OCI-LY7 (cell line): ENCODE results near the gene AGPAT3. TPM values are rescaled to one million over a fixed set of nuclear protein-coding genes. Genes with fewer than 3 reads are reported as not detected.

Experiments used
- BruUV-seq: library from RNA; stranded (reverse); fragments of 400-500 nt; replicated peaks from 2 replicates; lab custom pipeline; 2021; lab: Mats Ljungman, UMichigan
- CTCF ChIA-PET: fragments of 300-600 bp; sonication (Branson Sonifier 250); formaldehyde crosslinking; loops from one replicate; lab custom pipeline; 2022; ENCODE audit warnings: antibody characterized with exemption; ENCODE audit not compliant: unreplicated experiment; lab: Charles Lee
- POLR2A ChIA-PET: fragments of 300-600 bp; sonication (Branson Sonifier 250); formaldehyde crosslinking; loops from one replicate; lab custom pipeline; 2022; ENCODE audit warnings: antibody characterized with exemption; lab: Charles Lee
- DNase-seq: peaks from one replicate; pipeline ENCODE4 v3.0.0-alpha.2; 2015; ENCODE audit warnings: low spot score
- H2AFZ ChIP-seq: fragments of 200-600 bp; sonication (generic), shearing (Covaris generic); 2 replicates; pipeline ENCODE4 v1.6.1; 2014; ENCODE audit warnings: mild to moderate bottlenecking, antibody characterized with exemption, low read length, moderate library complexity
- H3K27ac ChIP-seq: fragments of 200-600 bp; sonication (generic); 2 replicates; pipeline ENCODE4 v1.5.1; 2014; ENCODE audit warnings: mixed run types, low read depth, mild to moderate bottlenecking, moderate library complexity, low read length, inconsistent platforms; ENCODE audit not compliant: poor library complexity, severe bottlenecking
- H3K36me3 ChIP-seq: fragments of 200-600 bp; sonication (generic); 2 replicates; pipeline ENCODE4 v1.6.1; 2014; ENCODE audit warnings: mild to moderate bottlenecking, antibody characterized with exemption, low read length, moderate library complexity, mixed read lengths; ENCODE audit not compliant: insufficient read depth
- H3K4me1 ChIP-seq: fragments of 200-600 bp; sonication (generic); 2 replicates; pipeline ENCODE4 v1.5.1; 2014; ENCODE audit warnings: mild to moderate bottlenecking, low read length; ENCODE audit not compliant: insufficient read depth, poor library complexity, severe bottlenecking
- H3K4me2 ChIP-seq: fragments of 200-600 bp; sonication (generic); 2 replicates; pipeline ENCODE4 v1.6.1; 2014; ENCODE audit warnings: mild to moderate bottlenecking, low read length
- H3K4me3 ChIP-seq: fragments of 200-600 bp; sonication (generic); 2 replicates; pipeline ENCODE4 v1.5.1; 2014; ENCODE audit warnings: mild to moderate bottlenecking, low read depth, low read length; ENCODE audit not compliant: poor library complexity, severe bottlenecking
- H3K79me2 ChIP-seq: fragments of 200-600 bp; sonication (generic); 2 replicates; pipeline ENCODE4 v1.6.1; 2016; ENCODE audit warnings: low read depth, mild to moderate bottlenecking, low read length, moderate library complexity, mixed read lengths; ENCODE audit not compliant: insufficient read depth
- H3K9me2 ChIP-seq: fragments of 200-600 bp; sonication (generic); 2 replicates; pipeline ENCODE4 v1.6.1; 2016; ENCODE audit warnings: mild to moderate bottlenecking, low read length, mixed read lengths; ENCODE audit not compliant: insufficient read depth
- H3K9me3 ChIP-seq: fragments of 200-600 bp; sonication (generic); 2 replicates; pipeline ENCODE4 v1.6.1; 2014; ENCODE audit warnings: mild to moderate bottlenecking, mixed run types, low read length, mixed read lengths
- H4K20me1 ChIP-seq: fragments of 200-600 bp; sonication (generic); 2 replicates; pipeline ENCODE4 v1.6.1; 2014; ENCODE audit warnings: mild to moderate bottlenecking, antibody characterized with exemption, low read length, moderate library complexity, mixed read lengths; ENCODE audit not compliant: insufficient read depth
- CTCF ChIP-seq: fragments of 200-600 bp; sonication (generic); conservative IDR thresholded peaks from 2 replicates; pipeline ENCODE4 v1.5.1; 2014; ENCODE audit warnings: mild to moderate bottlenecking, antibody characterized with exemption, low read length, moderate library complexity, mixed read lengths
- EZH2phosphoT487 ChIP-seq: fragments of 200-600 bp; sonication (generic); IDR thresholded peaks from 2 replicates; pipeline ENCODE4 v1.6.1; 2018; ENCODE audit warnings: low read depth, borderline replicate concordance, mild to moderate bottlenecking, mixed run types, antibody characterized with exemption, low read length, moderate library complexity, mixed read lengths
- intact Hi-C: fragments of 100-400 bp; cut with micrococcal nuclease; formaldehyde crosslinking; loops from one replicate; pipeline ENCODE4 v1.10.0; 2022; ENCODE audit not compliant: unreplicated experiment
- total RNA-seq, 2 experiments: library from RNA; depleted of rRNA in 1 of 2; stranded (reverse); fragments of >200 nt in 1 of 2; shearing (Covaris generic) in 1 of 2; gene quantifications; 2 replicates each; pipeline ENCODE4 v1.2.3, GENCODE V29; 2014 to 2022

Gene AGPAT3
- total RNA-seq, 2 experiments from 2014 or later = 9.2 to 33.4 TPM

- TF ChIP-seq EZH2phosphoT487 (no peak), CTCF (no peak)
- H3K79me2 ChIP-seq = no peaks in the 10 kb centered on the region
- BruUV-seq = no TSS peak
Observed at GRCh38 chr21:43885721-43886120, 20.7 kb downstream of the AGPAT3 start.

GRCh38 chr21:43886565-43886964 is 21.5 kb downstream of the AGPAT3 start:
- BruUV-seq = no TSS peak
- CTCF ChIA-PET = no interaction called here

More at GRCh38 chr21:43885721-43886120, 20.7 kb downstream of the AGPAT3 start:
- Histone ChIP-seq H3K4me3 (no peak overlapping the region), H3K36me3 (no peaks in the 10 kb centered on the region), H4K20me1 (no peaks in the 10 kb centered on the region), H3K4me1 (no peaks in the 10 kb centered on the region), H3K27ac (no peak overlapping the region), H3K9me2 (no peaks in the 10 kb centered on the region), H3K9me3 (no peaks in the 10 kb centered on the region), H3K4me2 (no peak overlapping the region), H2AFZ (no peak overlapping the region)
- intact Hi-C loops = no loop called here
- POLR2A ChIA-PET = no interaction called here
- CTCF ChIA-PET = no interaction called here
- no peak for DNase-seq

More at GRCh38 chr21:43886565-43886964, 21.5 kb downstream of the AGPAT3 start:
- no peak overlapping the region for H3K4me3 ChIP-seq
- no peaks in the 10 kb centered on the region for H3K9me3 ChIP-seq
- no peaks in the 10 kb centered on the region for H3K9me2 ChIP-seq
- TF ChIP-seq CTCF (no peak), EZH2phosphoT487 (no peak)
- no peak overlapping the region for H3K4me2 ChIP-seq
- POLR2A ChIA-PET = interaction anchor here (1.1 kb wide), 1 partner anchor 16 kb away, joined by 4 read pairs; no protein-coding TSS in a partner anchor
- intact Hi-C loops = no loop called here
- no peaks in the 10 kb centered on the region for H3K36me3 ChIP-seq
- no peaks in the 10 kb centered on the region for H4K20me1 ChIP-seq
- DNase-seq = no peak
- H3K4me1 ChIP-seq = no peaks in the 10 kb centered on the region
- H3K79me2 ChIP-seq = no peaks in the 10 kb centered on the region
- no peak overlapping the region for H3K27ac ChIP-seq
- no peak overlapping the region for H2AFZ ChIP-seq
